Heart right ventricle (tissue), 16 donors: Measurements from ENCODE around the gene HCN2. TPM values are rescaled to one million over a fixed set of nuclear protein-coding genes. Genes with fewer than 3 reads are reported as not detected.

Experiments used
- ATAC-seq, 8 donors: fragments of 200-7000 bp; cut with Tn5 transposase; one replicate each; pipeline ENCODE4 v1.9.1; 2020; ENCODE audit warnings: mild to moderate bottlenecking in 8 of 8, moderate library complexity in 8 of 8, moderate number of reproducible peaks in 1 of 8
- DNase-seq, 2 donors: peaks; one replicate each; pipeline ENCODE4 v3.0.0-alpha.2; 2020
- H3K27ac ChIP-seq, 10 donors: fragments of 200-600 bp; sonication (generic) in 2 of 10; one replicate each; pipeline versions ENCODE4 v1.5.0 to v1.8.0; 2020 to 2022; ENCODE audit warnings: mild to moderate bottlenecking in 3 of 10
- H3K27me3 ChIP-seq, 7 donors: fragments of 200-600 bp; one replicate each; pipeline ENCODE4 v1.8.0; 2021 to 2022; ENCODE audit warnings: mild to moderate bottlenecking in 2 of 7
- H3K36me3 ChIP-seq, 9 donors: fragments of 200-600 bp; sonication (generic) in 1 of 9; one replicate each; pipeline versions ENCODE4 v1.5.0 to v1.8.0; 2020 to 2022; ENCODE audit warnings: mild to moderate bottlenecking in 2 of 9
- H3K4me1 ChIP-seq, 9 donors: fragments of 200-600 bp; sonication (generic) in 1 of 9; one replicate each; pipeline versions ENCODE4 v1.5.0 to v1.8.0; 2020 to 2022; ENCODE audit warnings: mild to moderate bottlenecking in 4 of 9
- H3K4me3 ChIP-seq, 10 donors: fragments of 200-600 bp; sonication (generic) in 2 of 10; one replicate each; pipeline versions ENCODE4 v1.5.0 to v1.8.0; 2020 to 2022; ENCODE audit warnings: mild to moderate bottlenecking in 7 of 10, moderate library complexity in 2 of 10
- H3K9me3 ChIP-seq, 11 donors: fragments of 200-600 bp in 10 of 11; sonication (generic) in 2 of 11; one replicate each; pipeline versions ENCODE4 v1.5.0 to v1.8.0; 2013 to 2022; ENCODE audit warnings: mild to moderate bottlenecking in 2 of 11, control low read depth in 1 of 11, moderate library complexity in 1 of 11
- CTCF ChIP-seq, 9 donors: fragments of 200-600 bp; sonication (generic) in 2 of 9; IDR thresholded peaks; one replicate each; pipeline versions ENCODE4 v1.5.0 to v1.8.0; 2021 to 2022; ENCODE audit warnings: antibody characterized with exemption in 9 of 9, mild to moderate bottlenecking in 5 of 9, moderate library complexity in 1 of 9
- WGBS, 2 donors: extraction: QIAGEN DNeasy Blood & Tissue Kit; methylation state at CpG; one replicate each; pipeline ENCODE4 v1.1.7; 2013; ENCODE audit warnings: inconsistent platforms in 1 of 2; 5-methylcytosine and 5-hydroxymethylcytosine counted together
- intact Hi-C, 10 donors: fragments of 100-400 bp; cut with DNase I; formaldehyde crosslinking; loops; one replicate each; pipeline versions ENCODE4 v1.11.1 to v1.14.2; 2022
- polyA plus RNA-seq, 2 donors: library from polyadenylated mRNA; stranded (reverse); fragments of 200-250 nt; gene quantifications; one replicate each; pipeline ENCODE4 v1.2.3, GENCODE V29; 2013
- total RNA-seq, 10 donors: library from RNA; stranded (reverse); fragmentation: NEBNext Ultra II Directional in 3 of 10; extraction: Animal tissue kit (Norgen Biotek cat#: 25700) in 3 of 10; gene quantifications; one replicate each; pipeline versions ENCODE4 v1.2.1 to v1.2.4, GENCODE V29; 2021 to 2023
- donor health status: Arrhythmogenic right ventricular cardiomyopathy.
- donor health status: ischemic (EF 13 %, LVEDD 7.1; RV severe dilation, severe dysfunction).
- donor health status: healthy with polysubstance abuse.
- donor health status: DM: no; HTN: yes; CAD: no.
- donor health status: DM: no; HTN: no; CAD: no.
- donor health status: ischemic (EF 25% LVEDD 6.9; RV normal size, moderate dysfunction).
- donor health status: ischemic (EF 25% LVEDD 5.7; RV mildly dilated, moderate dysfunction).
- donor health status: healthy.
- donor health status: DM: yes; HTN: yes; CAD: no.
- donor health status: Ischemic cardiomyopathy.
- donor health status: ischemic (EF 35%, LVEDD 5.7; RV mildly dilated, moderate dysfunction).
- donor health status: nonischemic (EF 11% LVEDD 7.7; RV severe dilation, severe dysfunction).
- donor health status: DM: yes; HTN: yes; CAD: no.
- donor health status: PGD.
- donor health status: ischemic (EF 29% LVEDD 5.4; RV normal size, mild dysfunction).
- donor health status: nonischemic (EF 23%, LVEDD 6.1; RV moderate dilation, normal function).

The HCN2 gene
- total and polyA plus RNA-seq, 12 donors, result 0.90 to 10.7 (median 4.8) TPM

DNA sequence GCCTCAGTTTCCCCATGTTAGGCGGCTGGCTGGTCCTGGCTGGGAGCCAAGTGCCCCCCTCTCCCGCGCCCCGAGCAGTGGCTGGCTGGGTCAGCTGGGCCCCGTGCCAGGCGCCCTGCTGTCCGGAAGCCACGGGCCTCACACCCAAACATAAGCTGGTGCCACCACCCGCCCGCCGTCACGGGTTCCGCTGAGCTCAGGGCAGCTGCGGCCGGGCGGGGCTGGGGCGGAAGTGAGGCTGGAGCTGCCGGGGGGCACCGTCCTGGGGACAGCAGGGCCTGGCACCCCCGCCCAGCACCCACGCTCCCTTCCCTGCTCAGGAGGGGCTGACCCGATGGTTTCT lies 19.3 kb downstream of the HCN2 start:
- TF ChIP-seq CTCF (IDR thresholded peaks at IDR 0.05), result no peak
- Histone ChIP-seq H3K27ac (peak overlapping the region in 3 of 10 donors; percentile 39 to 82 (median 48)), H3K4me3 (no peak overlapping the region), H3K9me3 (no peaks in the 10 kb centered on the region), H3K4me1 (peaks cover 0 to 32% (median 16%) of the 10 kb centered on the region in 9 donors), H3K27me3 (peaks cover 0 to 5% (median 0%) of the 10 kb centered on the region in 7 donors), H3K36me3 (no peaks in the 10 kb centered on the region)
- 57 to 65% methylated on average over 22 of the region's 22 CpGs for WGBS, 2 donors
- DNase-seq (peak in 1 of 2 donors; percentile 62), ATAC-seq (peak; percentile 35 to 76 (median 64))
- intact Hi-C loops, result loop anchor here in 1 of 10 donors (2.0 kb wide), 1 partner anchor 24 kb away; the partner anchor contains the start of gene POLRMT

GRCh38 chr19:610071-610800 lies 20.6 kb downstream of the HCN2 start:
- Histone ChIP-seq H3K4me1 (peaks cover 0 to 32% (median 16%) of the 10 kb centered on the region in 9 donors), H3K27me3 (peaks cover 0 to 5% (median 0%) of the 10 kb centered on the region in 7 donors), H3K36me3 (no peaks in the 10 kb centered on the region), H3K9me3 (no peaks in the 10 kb centered on the region), H3K4me3 (peak overlapping the region in 6 of 10 donors; percentile 18 to 49 (median 36)), H3K27ac (peak overlapping the region in 8 of 10 donors; percentile 12 to 82 (median 60))
- no peak for TF ChIP-seq CTCF (IDR thresholded peaks at IDR 0.05)
- intact Hi-C loops, result no loop called here
- DNase-seq, result no peak
- ATAC-seq, result peak in 7 of 8 donors; percentile 1 to 24 (median 7)
- WGBS, 2 donors, result 63 to 72% methylated on average over 32 to 38 of the region's 38 CpGs

- Histone ChIP-seq H3K4me3 (peak overlapping the region in 6 of 10 donors; percentile 18 to 49 (median 36)), H3K36me3 (no peaks in the 10 kb centered on the region), H3K27ac (peak overlapping the region in 8 of 10 donors; percentile 12 to 82 (median 60)), H3K9me3 (no peaks in the 10 kb centered on the region), H3K4me1 (peaks cover 0 to 32% (median 16%) of the 10 kb centered on the region in 9 donors), H3K27me3 (peaks cover 0 to 10% (median 0%) of the 10 kb centered on the region in 7 donors)
- 38 to 44% methylated on average over 36 of the region's 36 CpGs for WGBS, 2 donors
- peak; percentile 38 to 80 (median 65) for ATAC-seq
- no peak for TF ChIP-seq CTCF (IDR thresholded peaks at IDR 0.05)
- intact Hi-C loops, result no loop called here
- DNase-seq, result peak; percentile 66 to 76
Observed at GRCh38 chr19:610801-611480, 21.3 kb downstream of the HCN2 start.

DNA sequence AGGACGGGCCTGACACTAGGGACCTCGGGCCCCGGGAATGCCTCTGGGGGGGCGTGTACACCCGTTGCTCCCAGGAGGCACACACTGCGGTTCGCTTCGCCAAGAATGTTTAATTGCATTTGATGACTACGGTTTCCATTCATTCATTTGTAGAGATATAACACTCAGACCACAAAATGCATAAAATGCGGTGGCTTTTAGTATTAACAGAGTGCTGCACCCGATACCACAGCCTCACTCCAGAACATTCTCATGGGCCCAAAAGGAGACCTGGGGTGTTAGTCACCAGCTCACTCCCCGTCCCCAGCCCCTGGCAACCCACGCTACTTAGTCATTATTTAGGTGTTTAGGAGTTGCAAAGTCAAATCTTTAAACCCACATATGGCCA lies 21.8 kb downstream of the HCN2 start:
- H3K27ac ChIP-seq, result peak overlapping the region in 8 of 10 donors; percentile 12 to 82 (median 60)
- WGBS, 2 donors, result 52 to 57% methylated on average over 13 of the region's 13 CpGs
- H3K4me3 ChIP-seq, result peak overlapping the region in 5 of 10 donors; percentile 27 to 49 (median 37)
- H3K36me3 ChIP-seq, result no peaks in the 10 kb centered on the region
- no peak for TF ChIP-seq CTCF (IDR thresholded peaks at IDR 0.05)
- H3K27me3 ChIP-seq, result peaks cover 0 to 10% (median 0%) of the 10 kb centered on the region in 7 donors
- H3K9me3 ChIP-seq, result no peaks in the 10 kb centered on the region
- ATAC-seq (no peak), DNase-seq (no peak)
- intact Hi-C loops, result no loop called here
- peaks cover 0 to 32% (median 16%) of the 10 kb centered on the region in 9 donors for H3K4me1 ChIP-seq
